Osteoblast (primary cell): ENCODE data around the gene SEZ6L2. TPM values are rescaled to one million over a fixed set of nuclear protein-coding genes. Genes with fewer than 3 reads are reported as not detected.

ENCODE experiments used
- DNase-seq: peaks from one replicate; pipeline ENCODE4 v3.0.0; 2011; ENCODE audit warnings: low spot score, mixed read lengths; ENCODE audit not compliant: insufficient read length; ENCODE audit errors: missing footprints
- H2AFZ ChIP-seq: 2 replicates; pipeline ENCODE4 v1.6.0; 2011; ENCODE audit warnings: mild to moderate bottlenecking, low read length
- H3K27ac ChIP-seq: 2 replicates; pipeline ENCODE4 v1.5.1; 2011; ENCODE audit warnings: mild to moderate bottlenecking, low read depth, low read length, moderate library complexity
- H3K27me3 ChIP-seq: 2 replicates; pipeline ENCODE4 v1.6.0; 2012; ENCODE audit warnings: mild to moderate bottlenecking, control low read depth, inconsistent platforms, low read length, moderate library complexity; ENCODE audit not compliant: insufficient read depth
- H3K36me3 ChIP-seq: 2 replicates; pipeline ENCODE4 v1.5.1; 2011; ENCODE audit warnings: mild to moderate bottlenecking, low read length, control low read depth, moderate library complexity; ENCODE audit not compliant: insufficient read depth
- H3K4me1 ChIP-seq: 2 replicates; pipeline ENCODE4 v1.5.1; 2011; ENCODE audit warnings: mild to moderate bottlenecking, low read length, control low read depth, moderate library complexity; ENCODE audit not compliant: insufficient read depth
- H3K4me2 ChIP-seq: 2 replicates; pipeline ENCODE4 v1.6.0; 2011; ENCODE audit warnings: mild to moderate bottlenecking, low read length; ENCODE audit not compliant: insufficient read depth
- H3K4me3 ChIP-seq: fragments of 200-600 bp; sonication (generic); 3 replicates; pipeline ENCODE4 v1.5.1; 2012; ENCODE audit warnings: mild to moderate bottlenecking, low read length, inconsistent platforms; ENCODE audit not compliant: insufficient read depth
- H3K79me2 ChIP-seq: 2 replicates; pipeline ENCODE4 v1.6.0; 2012; ENCODE audit warnings: mild to moderate bottlenecking, low read length, control low read depth, inconsistent platforms; ENCODE audit not compliant: insufficient read depth
- H3K9me3 ChIP-seq: 2 replicates; pipeline ENCODE4 v1.5.1; 2011; ENCODE audit warnings: low read depth, low read length, control low read depth
- H4K20me1 ChIP-seq: 2 replicates; pipeline ENCODE4 v1.6.0; 2012; ENCODE audit warnings: mild to moderate bottlenecking, low read length, control low read depth; ENCODE audit not compliant: insufficient read depth
- total RNA-seq: library from RNA; depleted of rRNA; stranded (reverse); fragments of >200 nt; gene quantifications from 2 replicates; pipeline ENCODE4 v1.2.3, GENCODE V29; 2012
- TF ChIP-seq, protein P1 (sequence below): IDR thresholded peaks from 2 replicates; pipeline ENCODE4 v1.5.1; 2011; ENCODE audit warnings: mild to moderate bottlenecking, low read depth, low read length, moderate library complexity; ENCODE audit errors: extremely low read depth

Gene SEZ6L2
- total RNA-seq, 1 donor, result 2.9 TPM

GRCh38 chr16:29858974-29859373, 40.4 kb downstream of the SEZ6L2 start:
- Histone ChIP-seq H3K79me2 (peaks cover 21% of the 10 kb centered on the region), H3K36me3 (peaks cover 18% of the 10 kb centered on the region), H3K4me2 (no peak overlapping the region), H3K9me3 (no peaks in the 10 kb centered on the region), H3K4me3 (no peak overlapping the region), H3K4me1 (peaks cover 31% of the 10 kb centered on the region), H4K20me1 (peaks cover 6% of the 10 kb centered on the region), H3K27ac (no peak overlapping the region), H3K27me3 (no peaks in the 10 kb centered on the region), H2AFZ (no peak overlapping the region)
- DNase-seq, result peak; percentile 8
- TF ChIP-seq, protein P1, sequence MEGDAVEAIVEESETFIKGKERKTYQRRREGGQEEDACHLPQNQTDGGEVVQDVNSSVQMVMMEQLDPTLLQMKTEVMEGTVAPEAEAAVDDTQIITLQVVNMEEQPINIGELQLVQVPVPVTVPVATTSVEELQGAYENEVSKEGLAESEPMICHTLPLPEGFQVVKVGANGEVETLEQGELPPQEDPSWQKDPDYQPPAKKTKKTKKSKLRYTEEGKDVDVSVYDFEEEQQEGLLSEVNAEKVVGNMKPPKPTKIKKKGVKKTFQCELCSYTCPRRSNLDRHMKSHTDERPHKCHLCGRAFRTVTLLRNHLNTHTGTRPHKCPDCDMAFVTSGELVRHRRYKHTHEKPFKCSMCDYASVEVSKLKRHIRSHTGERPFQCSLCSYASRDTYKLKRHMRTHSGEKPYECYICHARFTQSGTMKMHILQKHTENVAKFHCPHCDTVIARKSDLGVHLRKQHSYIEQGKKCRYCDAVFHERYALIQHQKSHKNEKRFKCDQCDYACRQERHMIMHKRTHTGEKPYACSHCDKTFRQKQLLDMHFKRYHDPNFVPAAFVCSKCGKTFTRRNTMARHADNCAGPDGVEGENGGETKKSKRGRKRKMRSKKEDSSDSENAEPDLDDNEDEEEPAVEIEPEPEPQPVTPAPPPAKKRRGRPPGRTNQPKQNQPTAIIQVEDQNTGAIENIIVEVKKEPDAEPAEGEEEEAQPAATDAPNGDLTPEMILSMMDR, result no peak

DNA sequence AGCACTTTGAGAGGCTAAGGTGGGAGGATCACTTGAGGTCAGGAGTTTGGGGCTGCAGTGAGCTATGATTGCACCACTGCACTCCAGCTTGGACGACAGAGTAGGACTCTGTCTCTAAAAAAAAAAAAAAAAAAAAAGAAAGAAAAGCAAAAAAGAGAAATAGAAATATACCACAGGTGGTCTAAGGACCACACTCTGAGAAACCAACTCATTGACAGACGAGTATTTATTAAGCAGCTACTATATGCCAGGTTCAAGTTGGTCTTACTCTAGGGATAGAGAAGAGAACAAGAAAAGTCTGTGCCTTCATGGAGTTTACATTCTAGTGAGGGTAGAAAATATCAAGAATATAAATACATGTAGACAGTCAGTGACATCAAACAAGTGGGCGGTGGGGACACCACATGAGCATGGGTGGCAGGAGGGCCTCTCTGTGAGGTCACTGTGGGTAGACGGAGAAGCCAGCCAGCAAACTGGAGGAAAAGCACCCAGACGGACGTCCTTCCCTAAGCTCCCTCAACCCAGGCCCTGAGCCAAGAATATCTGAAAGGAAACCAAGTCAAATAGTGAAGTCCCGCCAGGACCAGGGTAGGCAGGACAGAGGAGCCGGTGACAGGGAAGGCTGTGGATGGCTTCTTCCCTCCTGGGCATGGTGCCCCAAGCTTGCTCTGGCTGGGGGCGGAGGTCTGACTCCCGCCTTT, 41.1 kb downstream of the SEZ6L2 start:
- H3K4me3 ChIP-seq, result no peak overlapping the region
- peaks cover 18% of the 10 kb centered on the region for H3K36me3 ChIP-seq
- peaks cover 6% of the 10 kb centered on the region for H4K20me1 ChIP-seq
- H3K4me2 ChIP-seq, result no peak overlapping the region
- TF ChIP-seq, protein P1, result no peak
- no peak overlapping the region for H3K27ac ChIP-seq
- H2AFZ ChIP-seq, result no peak overlapping the region
- peak; percentile 69 for DNase-seq
- H3K9me3 ChIP-seq, result no peaks in the 10 kb centered on the region
- peaks cover 27% of the 10 kb centered on the region for H3K4me1 ChIP-seq
- H3K27me3 ChIP-seq, result no peaks in the 10 kb centered on the region
- H3K79me2 ChIP-seq, result peaks cover 21% of the 10 kb centered on the region

DNA sequence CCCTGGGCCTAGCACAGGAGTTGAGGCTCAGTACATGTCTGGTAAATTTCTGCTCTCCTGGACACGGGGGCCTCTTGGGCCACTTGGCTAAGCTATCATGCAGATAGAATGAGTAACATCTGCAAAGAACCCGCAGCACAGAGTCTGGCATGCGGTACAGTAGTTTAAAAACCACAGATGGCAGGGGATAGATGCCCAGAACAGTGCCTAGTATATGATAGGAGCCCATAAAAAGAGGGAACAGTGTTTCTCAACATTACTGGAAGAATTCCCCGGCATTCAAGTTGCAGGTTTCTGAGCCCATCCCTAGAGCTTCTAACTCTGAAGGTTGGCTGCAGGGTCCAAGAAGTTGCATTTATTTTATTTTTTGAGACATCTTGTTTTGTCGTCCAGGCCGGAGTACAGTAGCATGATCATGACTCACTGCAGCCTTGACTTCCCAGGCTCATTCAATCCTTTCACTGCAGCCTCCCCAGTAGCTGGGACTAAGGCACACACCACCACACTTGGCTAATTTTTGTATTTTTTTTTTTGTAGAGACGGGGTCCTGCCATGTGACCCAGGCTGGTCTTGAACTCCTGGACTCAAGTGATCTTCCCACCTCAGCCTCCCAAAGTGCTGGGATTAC, 42.1 kb downstream of the SEZ6L2 start:
- Histone ChIP-seq H3K79me2 (peaks cover 13% of the 10 kb centered on the region), H2AFZ (no peak overlapping the region), H3K4me2 (peak overlapping the region; percentile 53), H3K4me1 (peaks cover 25% of the 10 kb centered on the region), H3K27me3 (no peaks in the 10 kb centered on the region), H3K4me3 (peak overlapping the region; percentile 9), H3K9me3 (no peaks in the 10 kb centered on the region), H3K27ac (peak overlapping the region; percentile 66), H3K36me3 (peaks cover 18% of the 10 kb centered on the region), H4K20me1 (peaks cover 6% of the 10 kb centered on the region)
- TF ChIP-seq, protein P1, result no peak
- DNase-seq, result peak; percentile 89

GRCh38 chr16:29854520-29855100, 44.7 kb downstream of the SEZ6L2 start:
- peaks cover 7% of the 10 kb centered on the region for H3K36me3 ChIP-seq
- no peaks in the 10 kb centered on the region for H4K20me1 ChIP-seq
- TF ChIP-seq, protein P1, result no peak
- H3K9me3 ChIP-seq, result no peaks in the 10 kb centered on the region
- no peak overlapping the region for H2AFZ ChIP-seq
- peaks cover 20% of the 10 kb centered on the region for H3K4me1 ChIP-seq
- no peak overlapping the region for H3K4me2 ChIP-seq
- no peaks in the 10 kb centered on the region for H3K79me2 ChIP-seq
- DNase-seq, result peak; percentile 47
- no peak overlapping the region for H3K27ac ChIP-seq
- no peak overlapping the region for H3K4me3 ChIP-seq
- H3K27me3 ChIP-seq, result no peaks in the 10 kb centered on the region
